NCI-H510A treated with DMSO at 0.1 percent for 48 hours (cell line): Measurements from ENCODE around the gene SNX24.
"Not testable (repeated sequence)": the region's sequence is repeated elsewhere in the genome, so short reads cannot be mapped to it uniquely, and the experiment has no call there.

Experiments
- DNase-seq: peaks from one replicate; lab custom pipeline; 2025; lab: John Stamatoyannopoulos, UW

Gene SNX24

DNA sequence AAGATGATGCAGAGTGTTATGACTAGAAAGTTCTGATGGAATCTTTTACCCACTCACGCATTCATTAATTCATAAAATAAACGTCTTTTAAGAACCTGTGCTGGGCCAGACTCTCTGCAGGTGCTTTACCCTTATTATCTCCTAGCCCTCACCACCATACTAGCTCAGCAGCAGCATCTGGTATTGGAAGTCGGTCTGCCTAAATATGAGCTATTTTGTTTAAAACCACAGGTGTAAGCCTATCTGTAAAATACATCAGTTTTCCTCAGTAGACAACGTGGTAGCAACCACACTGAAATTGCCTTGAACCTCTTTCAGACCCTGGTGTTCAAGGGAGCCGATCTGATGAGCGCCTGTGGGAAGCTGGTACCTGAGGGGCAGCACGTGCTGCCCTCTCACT lies 121.7 kb downstream of the SNX24 start:
- no peak for DNase-seq

DNA sequence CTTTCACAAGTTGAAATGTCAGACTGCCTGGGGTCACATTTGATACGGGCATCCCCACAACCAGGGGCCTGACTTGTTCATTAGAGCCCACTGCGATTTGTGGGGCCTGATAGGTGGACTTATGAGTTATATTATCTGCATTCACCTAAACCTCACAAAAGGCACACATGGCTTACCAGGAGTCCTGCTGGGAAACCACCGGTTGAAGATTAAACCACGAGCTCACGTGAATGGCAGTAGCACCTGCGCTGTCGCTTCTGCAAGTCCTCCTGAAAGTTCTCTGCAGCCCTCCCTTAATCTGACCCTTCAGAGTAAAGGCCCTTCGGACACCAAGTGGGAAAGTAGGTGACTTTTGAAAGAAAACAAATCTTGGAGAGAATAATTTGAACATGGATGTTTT lies 122.2 kb downstream of the SNX24 start:
- DNase-seq, result no peak

DNA sequence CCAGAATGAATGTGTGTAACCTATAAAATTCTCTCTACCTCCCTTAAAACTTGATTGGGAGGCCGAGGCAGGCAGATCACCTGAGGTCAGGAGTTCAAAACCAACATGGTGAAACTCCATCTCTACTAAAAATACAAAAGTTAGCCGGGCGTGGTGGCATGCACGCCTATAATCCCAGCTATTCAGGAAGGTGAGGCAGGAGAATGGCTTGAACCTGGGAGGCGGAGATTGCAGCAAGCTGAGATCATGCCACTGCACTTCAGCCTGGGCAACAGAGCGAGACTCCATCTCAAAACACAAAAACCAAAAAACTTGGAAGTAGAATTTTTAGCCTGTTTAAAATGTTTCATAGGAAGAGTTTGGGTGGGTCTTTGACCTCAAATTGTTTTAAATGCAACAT lies 122.6 kb downstream of the SNX24 start:
- not testable (repeated sequence) for DNase-seq

DNA sequence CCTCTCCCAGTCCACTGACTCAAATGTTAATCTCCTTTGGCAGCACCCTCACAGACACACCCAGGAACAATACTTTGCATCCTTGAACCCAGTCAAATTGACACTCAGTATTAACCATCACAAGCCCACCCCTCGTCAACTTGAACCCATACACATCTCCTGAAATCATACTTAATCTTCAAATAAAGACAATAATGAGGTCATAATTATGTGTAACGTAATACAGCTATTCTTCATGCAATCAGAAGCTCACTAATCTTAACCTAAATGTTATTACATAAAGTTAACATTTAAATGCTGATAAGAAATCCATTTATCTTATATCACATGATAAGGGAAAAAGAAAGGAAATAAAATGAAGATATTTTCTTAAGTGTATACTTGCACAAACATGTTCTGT lies 125.9 kb downstream of the SNX24 start:
- DNase-seq, result no peak

DNA sequence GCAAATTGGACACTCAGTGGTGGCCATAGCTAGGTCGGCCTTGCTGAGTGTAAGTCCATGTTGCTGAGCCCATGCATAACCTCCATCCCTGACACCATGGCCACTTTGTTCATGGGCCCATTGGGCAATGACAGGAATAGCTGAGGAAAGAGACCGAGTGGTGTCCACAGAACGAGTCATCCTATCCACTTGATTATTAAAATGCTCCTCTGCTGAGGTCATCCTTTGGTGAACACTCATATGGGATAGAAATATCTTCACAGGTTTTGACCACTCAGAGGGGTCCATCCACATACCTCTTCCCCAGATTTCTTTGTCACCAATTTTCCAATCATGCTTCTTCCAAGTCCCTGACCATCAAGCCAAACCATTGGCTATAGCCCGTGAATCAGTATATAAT lies 127.5 kb downstream of the SNX24 start:
- no peak for DNase-seq

DNA sequence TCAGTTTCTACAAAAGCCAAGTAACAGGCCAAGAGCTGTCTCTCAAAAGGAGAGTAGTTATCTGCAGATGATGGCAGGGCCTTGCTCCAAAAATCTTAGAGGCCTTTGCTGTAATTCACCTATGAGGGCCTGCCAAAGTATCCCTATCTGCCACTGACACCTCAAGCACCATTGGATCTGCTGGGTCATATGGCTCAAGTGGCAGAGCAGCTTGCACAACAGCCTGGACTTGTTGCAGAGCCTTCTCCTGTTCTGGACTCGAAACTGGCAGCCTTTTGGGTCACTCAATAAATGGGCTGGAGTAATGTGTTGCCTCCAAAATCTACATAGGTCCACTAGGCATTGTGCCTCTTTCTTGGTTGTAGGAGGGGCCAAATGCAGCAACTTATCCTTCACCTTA lies 128.3 kb downstream of the SNX24 start:
- not testable (repeated sequence) for DNase-seq

DNA sequence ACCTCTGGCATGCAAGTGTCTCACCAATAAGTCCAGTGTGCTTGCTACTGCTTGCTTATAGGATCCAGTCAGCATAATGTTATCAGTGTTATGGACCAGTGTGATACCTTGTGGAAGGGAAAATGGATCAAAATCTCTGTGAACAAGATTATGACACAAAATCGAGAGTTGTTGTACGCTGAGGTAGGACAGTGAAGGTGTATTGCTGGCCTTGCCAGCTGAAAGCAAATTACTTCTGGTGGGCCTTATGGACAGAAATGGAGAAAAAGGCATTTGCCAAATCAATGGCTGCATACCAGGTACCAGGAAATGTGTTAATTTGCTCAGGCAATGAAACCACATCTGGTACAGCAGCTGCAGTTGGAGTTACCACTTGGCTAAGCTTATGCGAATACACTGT lies 128.8 kb downstream of the SNX24 start:
- not testable (repeated sequence) for DNase-seq

DNA sequence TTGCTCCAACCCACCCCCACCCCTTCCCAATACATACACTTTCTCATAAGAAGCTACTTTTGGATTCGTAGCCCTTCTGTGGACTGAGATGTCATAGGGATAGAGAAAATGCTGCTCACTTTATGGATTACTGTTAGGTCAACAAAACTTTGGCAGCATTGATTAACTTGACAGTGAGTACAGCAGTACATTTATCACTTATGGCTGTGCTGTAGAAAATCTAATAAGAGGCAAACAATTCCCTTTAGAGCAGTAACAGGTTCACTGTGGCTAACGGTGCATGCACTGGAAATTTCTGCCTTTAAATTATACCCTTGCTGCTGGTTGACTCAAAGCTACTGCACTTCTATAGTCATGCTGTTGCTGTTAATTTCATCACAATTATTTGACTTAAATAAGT lies 131.9 kb downstream of the SNX24 start:
- DNase-seq, result no peak

DNA sequence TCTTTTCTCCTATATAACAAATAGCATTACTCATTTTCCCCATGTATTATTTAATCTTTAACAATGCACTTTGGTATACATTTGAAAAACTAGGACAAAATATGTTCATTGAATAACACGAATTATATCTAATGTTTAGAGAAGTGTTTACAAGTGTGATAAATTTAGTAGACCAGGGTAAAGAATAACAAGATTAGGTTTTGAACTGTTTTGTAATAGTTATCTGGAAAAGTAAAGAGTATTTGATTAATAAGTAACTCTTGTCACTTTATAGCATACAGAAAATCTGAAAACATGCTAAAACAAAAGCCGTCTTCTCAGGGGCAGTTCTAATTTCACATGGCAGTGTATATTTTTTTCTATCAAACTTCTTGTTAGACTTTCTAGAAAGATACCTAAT lies 132.7 kb downstream of the SNX24 start:
- DNase-seq, result no peak

DNA sequence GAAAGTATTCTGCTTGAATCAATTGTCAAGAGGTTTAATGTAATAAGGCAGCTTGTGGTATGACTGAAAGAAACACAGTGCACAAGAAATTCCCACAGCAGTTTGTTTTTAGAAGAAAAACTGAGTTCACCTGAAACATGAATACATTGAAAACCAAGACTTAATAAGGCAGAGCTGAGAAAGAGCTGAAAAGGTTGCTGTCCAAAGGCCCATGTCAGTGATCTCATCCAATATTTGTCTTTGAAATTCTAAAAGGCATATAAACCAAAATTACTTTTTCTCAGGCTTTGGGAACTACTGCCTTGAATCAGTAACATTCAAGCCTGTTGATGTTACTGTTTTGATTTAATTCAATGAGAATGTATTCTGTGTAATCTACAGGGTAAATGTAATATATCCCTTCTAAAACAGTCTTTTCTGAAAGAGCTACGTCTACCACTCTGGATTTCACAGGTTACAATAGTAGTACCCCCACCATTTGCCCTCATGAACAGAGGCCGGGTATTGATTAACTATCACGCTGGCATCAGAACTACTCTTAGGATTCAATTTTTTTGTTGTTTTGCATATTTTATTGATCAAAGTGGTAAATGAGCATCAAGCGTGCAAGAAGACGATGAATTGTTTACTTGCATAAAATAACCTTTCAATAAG lies 133.4 kb downstream of the SNX24 start:
- no peak for DNase-seq

DNA sequence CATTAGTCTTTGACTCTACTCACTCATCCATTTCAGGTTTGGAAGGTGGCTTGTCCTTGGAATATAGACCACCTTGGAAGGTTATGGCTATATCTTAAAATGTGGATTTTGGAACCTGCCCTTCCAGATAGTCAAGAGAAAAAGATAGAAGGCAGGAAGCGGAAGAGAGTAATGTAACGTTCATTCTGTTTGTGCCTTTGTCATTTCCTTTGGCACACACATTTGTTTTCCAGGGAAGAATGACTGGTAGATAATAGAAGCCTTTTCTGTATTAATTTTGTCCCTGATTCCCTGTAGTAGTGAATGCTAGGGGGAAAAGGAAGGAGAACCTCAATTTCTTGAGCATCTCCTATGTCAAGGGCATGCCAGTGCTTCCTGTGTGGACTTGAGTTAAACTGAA lies 136.4 kb downstream of the SNX24 start:
- no peak for DNase-seq

DNA sequence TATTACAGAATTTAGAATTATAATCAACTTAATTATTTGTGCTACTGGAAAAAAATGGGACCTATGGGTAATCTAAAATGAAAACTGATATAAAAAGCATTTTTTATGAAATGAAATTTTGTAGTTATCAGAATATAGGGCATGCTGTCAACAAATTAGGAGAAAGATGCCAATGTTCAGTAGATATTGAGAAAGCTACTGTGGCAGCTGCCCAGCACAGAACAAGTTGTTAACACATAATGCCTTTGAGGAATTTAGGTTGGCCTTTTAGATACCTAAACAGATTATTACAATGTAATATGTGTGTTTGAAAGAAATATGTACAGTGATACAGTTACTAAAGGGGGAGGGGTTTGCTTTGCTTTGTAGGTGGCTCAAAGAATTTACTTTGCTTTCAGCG lies 137.0 kb downstream of the SNX24 start:
- DNase-seq, result no peak

DNA sequence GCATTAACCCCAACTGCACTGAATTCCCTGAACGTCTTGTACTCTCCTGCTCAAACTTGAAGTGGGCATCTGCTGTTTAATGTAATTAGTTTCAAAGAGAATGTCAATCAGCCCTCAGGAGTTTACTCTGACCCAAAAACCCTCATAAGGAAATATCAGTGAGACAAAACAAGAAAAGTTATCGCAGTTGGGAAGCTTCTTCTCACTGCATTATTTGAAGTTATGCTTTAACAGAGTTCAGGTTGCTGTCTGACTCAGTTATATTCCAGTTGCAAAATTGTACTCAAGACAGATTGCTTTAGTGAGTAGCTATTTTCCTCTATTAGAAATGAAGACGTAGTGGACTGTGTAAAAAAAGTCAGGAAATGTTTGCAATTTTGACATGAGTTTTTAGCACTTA lies 139.0 kb downstream of the SNX24 start:
- no peak for DNase-seq

DNA sequence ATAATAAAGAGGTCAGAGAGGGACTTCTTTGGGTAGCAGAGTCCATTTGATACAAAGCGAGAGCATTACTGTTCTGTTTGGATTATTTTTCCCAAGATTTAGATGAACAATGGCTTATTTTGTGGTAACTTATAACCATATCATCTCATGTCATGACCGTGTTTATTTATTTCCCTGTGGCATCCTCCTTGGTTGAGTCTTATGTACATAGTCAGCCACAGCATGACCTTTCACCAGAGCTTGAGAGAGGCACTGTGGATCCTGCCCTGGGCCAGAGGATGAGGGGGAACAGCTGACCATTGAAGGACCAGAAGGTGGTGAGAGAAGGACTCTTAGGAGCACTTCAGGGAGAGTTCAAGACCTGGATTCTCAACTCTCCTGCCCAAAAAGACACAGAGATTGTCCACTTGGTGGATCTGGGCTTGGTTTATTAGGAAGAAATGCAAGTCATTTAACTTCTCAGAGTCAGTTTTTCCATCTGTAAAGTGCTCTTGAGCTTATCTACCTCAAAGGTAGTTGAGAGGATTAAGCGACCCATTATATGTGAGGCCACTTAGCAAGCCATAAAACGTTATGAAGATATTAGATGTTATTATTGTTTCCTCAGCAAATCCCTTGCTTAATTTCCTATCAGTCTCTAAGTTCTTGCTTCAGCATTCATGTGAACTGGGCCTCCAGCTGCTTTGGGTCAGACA lies 139.7 kb downstream of the SNX24 start:
- DNase-seq, result no peak

DNA sequence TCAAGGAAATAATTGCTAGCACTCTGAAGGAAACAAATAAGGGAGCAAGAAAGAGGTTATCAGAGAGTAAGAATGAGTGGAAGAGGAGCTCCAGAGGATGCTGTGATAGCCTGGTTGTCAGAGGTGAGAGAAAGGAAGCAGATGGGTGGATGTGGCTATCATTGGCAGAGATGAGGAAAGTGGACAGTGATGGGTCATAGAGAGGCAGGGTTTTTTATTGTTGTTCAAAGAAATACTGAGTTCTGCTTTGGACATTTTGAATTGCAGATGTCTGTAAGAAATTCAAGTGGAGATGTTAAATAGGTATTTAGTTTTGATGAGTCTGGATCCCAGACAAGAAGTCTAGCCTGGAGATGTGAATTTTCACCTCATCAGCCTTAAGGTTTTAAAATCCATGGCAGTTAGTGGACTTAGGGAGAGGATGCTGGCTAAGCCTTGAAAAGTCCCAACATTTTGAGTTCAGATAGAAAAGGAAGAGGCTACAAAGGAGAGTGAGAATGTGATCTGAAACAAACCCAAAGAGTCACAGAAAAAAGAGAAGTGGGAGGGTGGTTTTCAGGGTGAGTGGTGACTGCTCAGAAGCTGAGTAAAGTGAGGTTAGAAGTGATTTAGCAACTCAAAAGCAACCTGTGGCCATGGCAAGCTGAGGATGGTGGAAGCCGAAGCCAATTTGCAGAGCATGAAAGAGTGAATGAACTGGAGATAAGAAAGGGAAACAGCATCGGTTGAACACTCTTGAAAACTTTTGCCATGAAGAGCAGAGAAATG lies 140.7 kb downstream of the SNX24 start:
- no peak for DNase-seq

DNA sequence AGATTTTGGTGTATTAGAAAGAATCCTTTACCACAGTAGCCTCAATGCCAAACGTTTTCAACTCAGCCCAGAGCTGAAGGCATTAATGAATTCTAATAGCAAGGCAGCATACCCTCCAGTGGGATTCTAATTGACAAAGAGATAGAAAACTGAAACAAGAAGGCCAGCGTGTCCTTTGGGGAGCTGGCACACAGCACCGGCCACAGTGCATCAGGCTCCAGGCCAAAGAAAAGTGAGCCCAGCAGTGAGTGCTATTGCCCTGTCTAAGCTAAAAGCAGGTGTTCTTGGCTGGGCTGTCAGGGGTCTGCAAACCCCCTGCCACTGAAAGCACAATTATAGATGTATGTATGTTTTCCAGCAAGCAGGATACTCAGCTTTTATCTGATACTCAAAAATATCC lies 150.7 kb downstream of the SNX24 start:
- no peak for DNase-seq

DNA sequence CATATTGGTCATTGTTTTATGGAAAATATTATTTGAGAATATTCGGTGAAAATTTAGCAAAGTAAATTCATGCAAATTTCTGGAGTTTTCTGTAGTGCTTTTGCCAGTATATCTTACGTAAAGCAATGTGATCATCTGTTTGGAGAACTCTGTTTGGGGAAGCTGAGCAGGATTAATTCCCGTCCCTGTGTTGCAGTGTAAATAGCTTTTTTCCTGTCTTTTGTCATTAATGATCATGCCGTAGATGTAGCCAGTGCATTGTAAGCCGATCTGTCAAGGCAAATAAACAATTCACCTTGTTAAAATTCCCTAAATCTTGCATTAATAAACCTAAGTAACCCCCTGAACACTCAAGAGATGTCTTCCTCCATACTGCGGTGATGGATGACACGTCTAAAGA lies 151.9 kb downstream of the SNX24 start:
- no peak for DNase-seq

DNA sequence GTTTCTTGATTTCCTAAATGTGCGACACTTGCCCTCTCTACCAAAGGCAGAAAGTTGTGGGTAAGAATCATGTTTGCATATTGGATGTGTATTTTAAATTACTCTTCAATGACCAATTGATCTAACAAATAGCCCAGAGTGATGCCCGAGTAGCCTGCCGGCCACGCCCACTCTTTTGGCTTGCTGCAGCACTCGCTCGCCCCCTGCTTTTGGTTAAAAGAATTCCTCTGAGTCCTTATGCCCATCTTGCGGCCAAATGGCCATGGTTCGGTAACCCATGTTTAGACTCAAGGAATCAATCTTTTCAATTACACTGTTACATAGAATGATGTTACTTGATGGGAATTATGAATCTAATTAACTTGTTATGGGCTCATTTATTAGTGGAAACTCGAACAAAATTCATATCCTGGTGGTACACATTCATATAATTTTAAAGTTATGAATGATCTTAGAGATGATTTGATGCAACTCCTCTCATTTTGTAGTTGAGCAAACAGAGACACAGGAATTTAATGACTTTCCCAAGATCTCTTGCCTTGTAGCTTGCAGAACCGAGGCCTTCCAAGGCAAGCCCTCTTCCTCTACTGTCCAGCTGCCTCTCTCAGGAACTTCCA lies 154.6 kb downstream of the SNX24 start:
- peak; percentile 18 for DNase-seq

DNA sequence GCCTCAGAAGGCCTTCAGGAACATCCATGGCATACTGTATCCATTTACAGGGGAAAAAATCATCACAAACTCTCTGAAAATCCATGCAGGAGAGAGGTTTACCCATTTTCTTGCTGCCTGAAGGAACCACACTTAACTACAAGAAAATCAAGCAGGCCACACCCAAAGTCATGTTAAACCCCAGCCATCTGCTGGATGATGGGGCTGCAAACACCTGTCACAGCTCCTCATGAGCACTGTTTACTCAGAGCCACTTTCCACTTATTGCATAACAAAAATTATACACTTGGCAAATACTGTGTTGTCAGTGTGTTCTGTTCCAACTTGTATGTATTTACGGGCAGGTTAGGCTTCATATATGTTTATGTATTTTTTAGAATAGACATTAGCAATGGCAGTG lies 155.3 kb downstream of the SNX24 start:
- peak; percentile 50 for DNase-seq

DNA sequence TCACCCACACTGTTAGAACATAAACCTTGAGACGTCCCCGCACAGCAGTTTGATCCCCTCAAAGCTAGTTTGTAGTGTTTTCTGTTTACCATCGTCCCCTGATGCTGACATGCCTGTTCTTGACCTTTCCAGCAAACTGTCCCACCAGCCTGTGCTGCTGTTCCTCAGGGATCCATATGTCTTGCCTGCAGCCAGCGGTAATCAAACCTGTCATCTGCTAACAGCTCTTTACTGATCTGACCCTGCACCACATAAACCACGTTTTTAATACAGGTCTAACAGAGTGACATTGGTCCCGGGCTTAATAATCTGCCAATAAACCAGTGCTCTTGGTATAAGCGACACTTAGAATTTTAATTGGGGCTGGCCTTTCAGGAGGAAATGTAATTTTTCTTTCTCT lies 156.4 kb downstream of the SNX24 start:
- no peak for DNase-seq

DNA sequence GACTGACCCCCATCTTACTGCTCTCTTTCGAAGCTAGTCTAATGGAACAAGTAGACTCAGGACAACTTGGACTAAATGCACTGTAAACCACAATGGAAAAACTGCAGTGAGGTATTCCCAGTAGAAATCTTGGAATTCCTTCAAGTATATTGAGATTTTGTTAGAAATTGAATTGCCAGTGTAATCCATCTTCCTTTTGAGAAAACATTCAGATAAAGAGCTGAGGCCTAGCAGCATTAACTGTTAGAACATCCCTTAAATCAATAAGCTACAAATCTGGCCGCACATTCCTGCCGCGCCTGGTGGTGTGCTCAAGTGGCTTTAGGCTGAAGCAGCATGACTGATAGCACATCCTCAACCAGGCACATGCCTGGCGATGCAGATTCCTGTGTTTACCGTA lies 161.8 kb downstream of the SNX24 start:
- no peak for DNase-seq

DNA sequence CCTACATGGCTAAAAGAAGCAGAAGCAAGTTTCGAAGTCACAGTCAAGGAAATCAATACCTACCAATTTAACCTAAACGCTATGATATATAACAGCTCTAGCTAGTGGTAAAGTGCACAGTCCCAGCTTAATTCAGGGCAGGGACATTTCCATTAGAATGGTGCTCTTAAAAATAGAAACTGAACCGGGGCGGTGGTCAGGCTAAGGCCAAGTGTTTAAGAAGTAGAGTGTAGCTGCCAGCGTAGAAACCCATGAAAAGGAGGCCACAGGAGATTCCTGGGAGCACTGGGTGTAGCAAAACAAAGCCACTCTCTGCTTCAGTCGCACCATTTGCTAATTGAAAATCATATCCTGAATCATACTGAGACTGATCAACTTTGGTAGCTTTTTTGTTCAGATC lies 162.3 kb downstream of the SNX24 start:
- no peak for DNase-seq

DNA sequence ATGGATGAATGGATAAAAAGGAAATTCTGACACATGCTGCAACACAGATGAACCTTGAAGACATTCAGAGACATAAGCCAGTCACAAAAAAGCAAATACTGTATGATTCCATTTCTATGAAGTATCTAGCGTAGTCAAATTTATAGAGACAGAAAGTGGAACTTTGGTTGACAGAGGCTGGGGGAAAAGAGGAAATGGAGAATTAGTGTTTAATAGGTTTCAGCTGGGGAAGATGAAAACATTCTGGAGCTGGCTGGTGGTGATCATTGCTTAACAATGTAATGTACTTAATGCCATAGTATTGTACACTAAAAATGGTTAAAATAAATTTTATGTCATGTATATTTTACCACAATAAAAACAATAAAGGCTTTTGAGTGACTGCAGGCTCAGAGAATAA lies 166.9 kb downstream of the SNX24 start:
- no peak for DNase-seq
